GM23338 (cell line): Measurements from ENCODE around the gene RIC1. TPM values are rescaled to one million over a fixed set of nuclear protein-coding genes. Genes with fewer than 3 reads are reported as not detected.

Experiments used
- ATAC-seq: fragments of 200-7000 bp; cut with Tn5 transposase; 3 replicates; pipeline ENCODE4 v1.9.1; 2020
- DNase-seq: peaks from one replicate; pipeline ENCODE4 v3.0.0-alpha.2; 2015; ENCODE audit warnings: low spot score
- H2AFZ ChIP-seq: fragments of 200-600 bp; sonication (generic); 2 replicates; pipeline ENCODE4 v1.8.0; 2016; ENCODE audit warnings: antibody characterized with exemption, mild to moderate bottlenecking, moderate library complexity
- H3F3A ChIP-seq: fragments of 200-600 bp; sonication (generic); replicated peaks from 2 replicates; pipeline ENCODE4 v1.8.0; 2017; ENCODE audit warnings: antibody characterized with exemption, mixed run types, low read depth
- H3K27ac ChIP-seq: fragments of 200-600 bp; sonication (generic); 2 replicates; pipeline ENCODE4 v1.6.1; 2016; ENCODE audit warnings: low read depth
- H3K27me3 ChIP-seq: fragments of 200-600 bp; sonication (generic); 2 replicates; pipeline ENCODE4 v1.8.0; 2016; ENCODE audit warnings: mild to moderate bottlenecking, mixed run types, moderate library complexity; ENCODE audit not compliant: insufficient read depth
- H3K36me3 ChIP-seq: fragments of 200-600 bp; sonication (generic); 2 replicates; pipeline ENCODE4 v1.8.0; 2016; ENCODE audit warnings: mild to moderate bottlenecking; ENCODE audit not compliant: insufficient read depth
- H3K4me1 ChIP-seq: fragments of 200-600 bp; sonication (generic); 2 replicates; pipeline ENCODE4 v1.8.0; 2016; ENCODE audit warnings: mild to moderate bottlenecking, moderate library complexity; ENCODE audit not compliant: insufficient read depth
- H3K4me2 ChIP-seq: fragments of 200-600 bp; sonication (generic); 2 replicates; pipeline ENCODE4 v1.7.1; 2017; ENCODE audit warnings: mixed run types
- H3K4me3 ChIP-seq: fragments of 200-600 bp; sonication (generic); 2 replicates; pipeline ENCODE4 v1.6.1; 2016; ENCODE audit warnings: mixed run types
- H3K79me2 ChIP-seq: fragments of 200-600 bp; sonication (generic); replicated peaks from 2 replicates; pipeline ENCODE4 v1.8.0; 2017; ENCODE audit warnings: mild to moderate bottlenecking; ENCODE audit not compliant: insufficient read depth
- H3K9me2 ChIP-seq: fragments of 200-600 bp; sonication (generic); 2 replicates; pipeline ENCODE4 v1.8.0; 2017; ENCODE audit not compliant: insufficient read depth
- H4K20me1 ChIP-seq: fragments of 200-600 bp; sonication (generic); replicated peaks from 2 replicates; pipeline ENCODE4 v1.8.0; 2017; ENCODE audit warnings: mild to moderate bottlenecking; ENCODE audit not compliant: insufficient read depth
- H3K27ac Mint-ChIP-seq: 2 replicates; pipeline ENCODE4 v1.8.0; 2020; ENCODE audit warnings: inconsistent platforms, mild to moderate bottlenecking, moderate library complexity, mixed read lengths
- H3K27me3 Mint-ChIP-seq: 3 replicates; pipeline ENCODE4 v1.8.0; 2022; ENCODE audit warnings: low read depth, mild to moderate bottlenecking, moderate library complexity, mixed read lengths, inconsistent platforms; ENCODE audit not compliant: insufficient read depth, poor library complexity
- H3K36me3 Mint-ChIP-seq: 3 replicates; pipeline ENCODE4 v1.8.0; 2021; ENCODE audit warnings: low read depth, mild to moderate bottlenecking, inconsistent platforms, moderate library complexity, mixed read lengths
- H3K4me1 Mint-ChIP-seq: 3 replicates; pipeline ENCODE4 v1.8.0; 2020; ENCODE audit warnings: mild to moderate bottlenecking, inconsistent platforms, mixed read lengths
- H3K4me3 Mint-ChIP-seq: 3 replicates; pipeline ENCODE4 v1.8.0; 2021; ENCODE audit warnings: moderate library complexity, mild to moderate bottlenecking, inconsistent platforms, mixed read lengths
- H3K9me3 Mint-ChIP-seq: 3 replicates; pipeline ENCODE4 v1.8.0; 2020; ENCODE audit warnings: moderate library complexity, mild to moderate bottlenecking, inconsistent platforms, mixed read lengths
- CREB1 ChIP-seq: fragments of 250-450 bp; sonication (Bioruptor Pico); IDR thresholded peaks from 2 replicates; pipeline ENCODE4 v1.5.0; 2020; ENCODE audit warnings: low read depth, mild to moderate bottlenecking, moderate library complexity
- CTCF ChIP-seq, 2 experiments: fragments of 200-600 bp in 1 of 2; sonication (generic) in 1 of 2; conservative IDR thresholded peaks; 2 replicates each; pipeline versions ENCODE4 v1.5.1 to v1.6.1; 2016 to 2017; ENCODE audit warnings: antibody characterized with exemption in 2 of 2, low read depth in 2 of 2, mild to moderate bottlenecking in 2 of 2, moderate library complexity in 1 of 2
- ETS1 ChIP-seq: IDR thresholded peaks from 2 replicates; pipeline ENCODE4 v1.6.1; 2016; ENCODE audit warnings: antibody characterized with exemption
- EZH2 ChIP-seq: fragments of 200-600 bp; sonication (generic); IDR thresholded peaks from one replicate; pipeline ENCODE4 v1.8.0; 2017; ENCODE audit warnings: antibody characterized with exemption, mild to moderate bottlenecking, low read depth; ENCODE audit not compliant: unreplicated experiment
- EZH2phosphoT487 ChIP-seq: fragments of 200-600 bp; sonication (generic); IDR thresholded peaks from one replicate; pipeline ENCODE4 v1.8.1; 2018; ENCODE audit warnings: antibody characterized with exemption; ENCODE audit not compliant: unreplicated experiment
- JUNB ChIP-seq: IDR thresholded peaks from one replicate; pipeline ENCODE4 v1.6.1; 2016; ENCODE audit warnings: antibody characterized with exemption; ENCODE audit not compliant: unreplicated experiment
- NANOG ChIP-seq: IDR thresholded peaks from 2 replicates; pipeline ENCODE4 v1.6.1; 2016; ENCODE audit warnings: antibody characterized with exemption, borderline replicate concordance
- POLR2AphosphoS5 ChIP-seq: IDR thresholded peaks from 2 replicates; pipeline ENCODE4 v1.6.1; 2016; ENCODE audit warnings: antibody characterized with exemption, low read depth
- REST ChIP-seq: IDR thresholded peaks from one replicate; pipeline ENCODE4 v1.6.1; 2018; ENCODE audit warnings: antibody characterized with exemption; ENCODE audit not compliant: unreplicated experiment
- STAT1 ChIP-seq: IDR thresholded peaks from one replicate; pipeline ENCODE4 v1.6.1; 2016; ENCODE audit warnings: antibody characterized with exemption; ENCODE audit not compliant: unreplicated experiment
- ZNF114 ChIP-seq: fragments of 250-450 bp; sonication (Bioruptor Pico); IDR thresholded peaks from 2 replicates; pipeline ENCODE4 v1.5.0; 2020; ENCODE audit warnings: mild to moderate bottlenecking, moderate library complexity
- ZNF331 ChIP-seq: fragments of 250-450 bp; sonication (Bioruptor Pico); IDR thresholded peaks from 2 replicates; pipeline ENCODE4 v1.5.0; 2020; ENCODE audit warnings: low read depth, mild to moderate bottlenecking, moderate library complexity
- polyA plus RNA-seq: library from polyadenylated mRNA; unstranded; fragments of >200 nt; fragmentation: Nextera tagmentation; extraction: Ambion mirVana; gene quantifications from 2 replicates; pipeline ENCODE4 v1.2.1, GENCODE V29; 2016
- total RNA-seq: library from RNA; depleted of rRNA; stranded (reverse); fragments of >200 nt; shearing (Covaris generic); gene quantifications from 2 replicates; pipeline ENCODE4 v1.2.3, GENCODE V29; 2014

RIC1 gene
- total and polyA plus RNA-seq, 2 experiments from 2014 or later: 7.8 to 34.9 TPM

- TF ChIP-seq CTCF (conservative IDR thresholded peaks at IDR 0.05; ENCODE audit: low read depth in 2 of 2) (no peak), EZH2phosphoT487 (no peak), ZNF114 (no peak), STAT1 (no peak), EZH2 (no peak), POLR2AphosphoS5 (no peak)
Observed at GRCh38 chr9:5719100-5719926, 90.4 kb downstream of the RIC1 start (continued).

GRCh38 chr9:5720151-5720550 is 91.2 kb downstream of the RIC1 start:
- H3K9me3 Mint-ChIP-seq: peaks cover 26% of the 10 kb centered on the region
- no peaks in the 10 kb centered on the region for H3K4me1 ChIP-seq
- H3F3A ChIP-seq: no peaks in the 10 kb centered on the region
- peaks cover 6% of the 10 kb centered on the region; the same call in 1 of the 2 replicates for H3K36me3 ChIP-seq
- no peaks in the 10 kb centered on the region; the same call in 1 of the 2 replicates for H4K20me1 ChIP-seq
- H3K79me2 ChIP-seq: no peaks in the 10 kb centered on the region; the same call in none of the 2 replicates
- no peak overlapping the region for H3K4me2 ChIP-seq
- H3K27ac Mint-ChIP-seq: no peak overlapping the region
- peaks cover 67% of the 10 kb centered on the region for H3K36me3 Mint-ChIP-seq
- peaks cover 1% of the 10 kb centered on the region for H3K27me3 Mint-ChIP-seq
- H3K4me1 Mint-ChIP-seq: no peaks in the 10 kb centered on the region
- no peak overlapping the region for H3K27ac ChIP-seq
- ATAC-seq (no peak), DNase-seq (no peak)
- H3K4me3 ChIP-seq: no peak overlapping the region
- no peak overlapping the region for H2AFZ ChIP-seq
- H3K4me3 Mint-ChIP-seq: no peak overlapping the region
- no peaks in the 10 kb centered on the region for H3K27me3 ChIP-seq
- no peaks in the 10 kb centered on the region; the same call in 1 of the 2 replicates for H3K9me2 ChIP-seq
- no peak for TF ChIP-seq CREB1 (CRISPR knock-in tag)
- no peak for TF ChIP-seq STAT1
- TF ChIP-seq ZNF331: no peak
- no peak for TF ChIP-seq ETS1
- TF ChIP-seq POLR2AphosphoS5: no peak
- TF ChIP-seq REST: no peak
- TF ChIP-seq NANOG: no peak
- TF ChIP-seq JUNB: no peak
- no peak for TF ChIP-seq EZH2
